Activated CD4-positive, alpha-beta memory T cell treated with anti-CD3 and anti-CD28 coated beads, Interleukin-2, amount 10 ng/mL, durations not matched to agents 7 days and 5 days (primary cell): Measurements from ENCODE around the gene SND1. TPM values are rescaled to one million over a fixed set of nuclear protein-coding genes. Genes with fewer than 3 reads are reported as not detected.

Source experiments
- CTCF ChIA-PET: fragments of 350-600 bp; sonication (Branson Sonifier 250); formaldehyde crosslinking; loops from one replicate; lab custom pipeline; 2021; ENCODE audit warnings: antibody characterized with exemption, inconsistent platforms; lab: Charles Lee
- POLR2A ChIA-PET: fragments of 350-600 bp; sonication (Branson Sonifier 250); formaldehyde crosslinking; loops from one replicate; lab custom pipeline; 2021; ENCODE audit warnings: antibody characterized with exemption; lab: Charles Lee
- DNase-seq: peaks from one replicate; pipeline ENCODE4 v3.0.0-alpha.2; 2020
- H3K27ac Mint-ChIP-seq: one replicate; pipeline ENCODE4 v1.8.0; 2021; ENCODE audit warnings: mild to moderate bottlenecking, mixed read lengths
- H3K27me3 Mint-ChIP-seq: one replicate; pipeline ENCODE4 v1.8.0; 2021; ENCODE audit warnings: mixed read lengths
- H3K36me3 Mint-ChIP-seq: one replicate; pipeline ENCODE4 v1.8.0; 2021; ENCODE audit warnings: low read depth, mixed read lengths
- H3K4me1 Mint-ChIP-seq: one replicate; pipeline ENCODE4 v1.8.0; 2021; ENCODE audit warnings: mixed read lengths
- H3K4me3 Mint-ChIP-seq: one replicate; pipeline ENCODE4 v1.8.0; 2021; ENCODE audit warnings: mild to moderate bottlenecking, mixed read lengths
- H3K9me3 Mint-ChIP-seq: one replicate; pipeline ENCODE4 v1.8.0; 2021; ENCODE audit warnings: mixed read lengths
- total RNA-seq, 2 experiments: library from RNA; stranded (reverse); gene quantifications; one replicate each; pipeline ENCODE4 v1.2.3, GENCODE V29; 2021

The SND1 gene
- total RNA-seq, 2 experiments from 2014 or later, result 171 to 175 TPM

DNA sequence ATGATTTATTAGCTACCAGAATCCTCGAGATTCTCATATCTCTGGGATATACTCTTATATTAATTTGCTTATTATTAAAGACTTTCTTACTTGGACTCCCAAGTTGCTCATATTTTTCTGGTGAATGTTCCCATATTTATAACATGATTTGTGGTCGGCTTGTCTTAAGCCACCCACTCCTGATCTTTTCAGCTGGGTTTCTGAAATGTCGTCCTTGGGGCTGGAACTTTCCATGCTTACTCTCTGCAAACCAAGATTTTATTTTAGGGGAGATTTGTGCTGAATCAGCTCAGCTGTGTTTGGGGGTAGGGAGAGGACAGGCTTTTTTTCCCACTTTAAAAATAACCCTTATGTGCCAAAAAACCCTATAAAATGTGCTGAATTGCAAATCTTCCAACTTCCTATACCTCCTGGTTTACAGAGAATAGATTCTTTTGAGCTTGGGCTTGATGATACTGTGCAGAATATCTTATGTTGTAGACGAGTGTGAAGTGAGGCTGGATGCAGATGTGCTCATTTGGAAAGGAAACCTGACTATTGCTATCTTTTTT lies 162.1 kb downstream of the SND1 start:
- no peaks in the 10 kb centered on the region for H3K9me3 Mint-ChIP-seq
- no peak overlapping the region for H3K27ac Mint-ChIP-seq
- ChIA-PET POLR2A (no interaction called here), CTCF (interaction anchor here (1.2 kb wide), 1 partner anchor 13 kb away, joined by 3 read pairs; no protein-coding TSS in a partner anchor)
- H3K4me1 Mint-ChIP-seq, result peaks cover 8% of the 10 kb centered on the region
- no peak overlapping the region for H3K4me3 Mint-ChIP-seq
- peaks cover 15% of the 10 kb centered on the region for H3K36me3 Mint-ChIP-seq
- no peak for DNase-seq
- H3K27me3 Mint-ChIP-seq, result no peaks in the 10 kb centered on the region

DNA sequence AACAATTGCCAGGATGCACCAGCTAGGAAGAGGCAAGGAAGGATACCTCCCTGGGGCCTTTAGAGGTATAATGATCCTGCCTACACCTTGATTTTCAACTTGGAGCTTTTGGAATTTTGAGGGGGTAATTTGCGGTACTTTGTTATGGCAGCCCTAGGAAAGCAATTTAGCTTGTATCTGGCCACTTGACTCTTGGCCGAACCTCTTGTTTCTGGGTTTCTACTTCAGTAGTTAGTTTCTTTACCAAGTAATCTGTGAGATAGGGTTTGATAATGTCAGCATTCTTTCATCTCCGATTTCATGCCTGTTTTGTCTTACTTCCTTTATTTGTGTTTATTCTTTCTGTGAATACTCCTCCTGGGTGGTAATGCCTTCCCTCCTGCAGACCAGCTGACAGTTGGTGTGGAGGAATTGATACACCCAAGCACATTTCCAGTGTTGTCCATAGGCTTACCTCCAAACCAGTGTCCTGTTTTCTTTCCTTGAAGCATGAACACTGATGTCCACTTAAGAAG lies 163.7 kb downstream of the SND1 start:
- peaks cover 18% of the 10 kb centered on the region for H3K4me1 Mint-ChIP-seq
- no peak for DNase-seq
- H3K27me3 Mint-ChIP-seq, result no peaks in the 10 kb centered on the region
- H3K27ac Mint-ChIP-seq, result no peak overlapping the region
- H3K36me3 Mint-ChIP-seq, result peaks cover 13% of the 10 kb centered on the region
- no peaks in the 10 kb centered on the region for H3K9me3 Mint-ChIP-seq
- ChIA-PET CTCF (no interaction called here), POLR2A (no interaction called here)
- H3K4me3 Mint-ChIP-seq, result no peak overlapping the region

DNA sequence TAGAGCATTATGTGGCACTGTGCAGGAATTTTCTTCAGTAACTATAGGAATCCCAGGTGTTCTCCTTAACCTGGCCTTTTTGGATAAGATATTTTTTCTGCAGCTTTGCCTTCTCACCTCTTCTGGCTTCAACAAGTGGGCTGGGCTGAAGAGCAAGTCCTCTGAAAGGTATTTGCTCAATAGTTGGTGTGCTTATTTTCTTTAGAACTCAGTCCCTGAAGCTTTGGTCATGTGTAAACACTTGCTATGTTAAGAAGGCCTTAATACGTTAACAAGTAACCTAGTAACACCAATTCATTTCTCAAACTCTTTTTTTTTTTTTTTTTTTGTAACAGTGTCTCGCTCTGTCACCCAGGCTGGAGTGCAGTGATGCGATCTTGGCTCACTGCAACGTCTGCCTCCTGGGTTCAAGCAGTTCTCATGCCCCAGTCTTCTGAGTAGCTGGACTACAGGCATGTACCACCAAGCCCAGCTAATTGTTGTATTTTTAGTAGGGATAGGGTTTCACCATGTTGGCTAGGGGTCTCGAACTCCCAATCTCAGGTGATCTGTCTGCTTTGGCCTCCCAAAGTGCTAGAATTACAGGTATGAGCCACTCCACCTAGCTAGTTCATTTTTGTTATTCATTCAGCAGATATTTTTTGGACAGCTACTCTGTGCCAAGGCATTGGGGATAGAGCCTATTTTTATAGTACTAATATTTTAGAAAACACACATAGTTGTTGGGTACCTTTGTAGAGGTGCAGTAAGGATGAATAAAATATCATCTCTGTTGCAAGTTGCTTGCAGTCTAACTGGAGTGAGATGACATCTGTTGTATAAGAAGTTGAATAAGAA lies 164.6 kb downstream of the SND1 start:
- POLR2A ChIA-PET, result no interaction called here

DNA sequence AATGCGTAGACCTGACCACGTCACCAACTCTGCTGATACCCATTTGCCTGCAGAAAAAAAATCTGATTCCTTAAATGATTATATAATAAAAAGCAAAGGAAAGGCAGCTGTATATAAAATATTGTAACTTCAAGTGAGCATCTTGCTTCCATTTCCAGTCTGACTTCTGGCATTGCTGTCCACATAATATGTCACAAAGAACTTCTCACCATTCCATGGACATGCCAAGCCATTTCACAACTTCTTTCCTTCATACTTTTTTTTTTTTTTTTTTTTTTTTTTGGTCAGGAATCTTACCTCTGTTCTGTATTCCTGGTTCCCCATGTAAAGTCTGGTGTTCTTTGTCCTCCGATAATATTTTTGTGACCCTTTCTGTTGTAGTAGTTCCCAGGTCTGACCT lies 165.5 kb downstream of the SND1 start:
- Mint-ChIP-seq H3K4me1 (peaks cover 22% of the 10 kb centered on the region), H3K9me3 (no peaks in the 10 kb centered on the region), H3K36me3 (peaks cover 17% of the 10 kb centered on the region), H3K4me3 (no peak overlapping the region), H3K27me3 (no peaks in the 10 kb centered on the region), H3K27ac (no peak overlapping the region)
- ChIA-PET POLR2A (no interaction called here), CTCF (interaction anchor here (0.7 kb wide), 1 partner anchor 79 kb away, joined by 7 read pairs; no protein-coding TSS in a partner anchor)
- no peak for DNase-seq

More for the DNA sequence above, 164.6 kb downstream of the SND1 start:
- CTCF ChIA-PET, result interaction anchor here (0.7 to 0.8 kb wide), 2 partner anchors 12 to 78 kb away, joined by 7 read pairs; no protein-coding TSS in a partner anchor
- H3K9me3 Mint-ChIP-seq, result no peaks in the 10 kb centered on the region
- no peak overlapping the region for H3K27ac Mint-ChIP-seq
- H3K4me1 Mint-ChIP-seq, result peaks cover 22% of the 10 kb centered on the region
- H3K27me3 Mint-ChIP-seq, result no peaks in the 10 kb centered on the region
- no peak for DNase-seq
- peaks cover 20% of the 10 kb centered on the region for H3K36me3 Mint-ChIP-seq
- H3K4me3 Mint-ChIP-seq, result no peak overlapping the region

DNA sequence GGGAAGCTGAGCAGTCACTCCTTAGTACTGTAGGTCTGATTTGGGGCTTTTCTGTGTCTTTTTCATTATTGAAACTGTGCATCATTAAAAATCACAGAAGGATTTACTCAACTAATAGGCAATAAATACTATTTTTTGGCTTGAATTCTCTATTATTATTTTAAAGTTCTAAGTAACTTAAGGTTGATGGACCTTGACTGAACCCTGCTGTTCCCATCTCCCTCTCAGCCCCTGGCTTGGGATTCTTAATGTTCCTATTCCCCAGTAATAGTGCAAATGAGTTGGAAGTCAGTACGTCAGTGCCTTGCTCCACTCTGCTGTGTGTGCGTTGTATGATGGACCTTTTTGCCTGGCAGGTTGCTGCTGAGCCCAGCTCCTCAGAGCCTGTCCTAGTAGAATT lies 166.3 kb downstream of the SND1 start:
- Mint-ChIP-seq H3K27ac (no peak overlapping the region), H3K36me3 (peaks cover 17% of the 10 kb centered on the region), H3K27me3 (no peaks in the 10 kb centered on the region), H3K4me3 (no peak overlapping the region), H3K4me1 (peaks cover 22% of the 10 kb centered on the region), H3K9me3 (no peaks in the 10 kb centered on the region)
- ChIA-PET POLR2A (no interaction called here), CTCF (no interaction called here)
- no peak for DNase-seq

DNA sequence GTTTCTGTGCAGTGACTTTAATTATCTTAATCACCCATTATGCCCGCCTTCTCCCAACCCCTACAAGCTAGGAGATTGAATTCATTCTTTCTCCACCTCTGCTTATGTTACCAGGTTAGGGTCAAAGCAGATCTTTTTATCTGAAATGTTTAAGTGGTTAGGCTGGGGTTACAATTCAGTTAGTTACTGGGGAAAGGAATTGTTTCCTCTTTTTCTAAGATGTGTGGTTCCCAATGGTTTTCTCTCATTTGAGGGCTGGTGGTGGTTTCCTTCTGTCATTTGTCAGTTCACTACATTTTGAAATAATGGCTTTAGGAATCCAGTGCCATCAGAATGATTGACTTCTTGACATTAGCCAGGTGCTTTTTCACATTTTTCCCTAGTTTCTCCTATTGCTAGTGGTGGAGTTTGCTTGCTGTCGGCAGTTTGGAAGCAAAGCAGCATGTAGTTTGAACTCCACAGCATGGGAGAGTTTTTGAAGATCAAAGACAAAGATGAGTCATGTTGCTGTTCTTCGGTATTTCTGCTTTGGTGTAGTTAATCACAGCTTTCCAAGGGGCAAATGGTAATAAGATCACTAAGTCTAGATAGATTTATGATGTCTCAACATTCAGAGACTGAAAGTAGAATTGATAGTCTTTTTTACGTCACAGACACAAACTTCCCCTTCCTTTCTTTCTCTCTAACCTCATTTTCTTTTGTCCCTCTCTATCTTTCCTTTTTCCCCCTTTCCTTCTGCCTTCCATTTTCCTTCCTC lies 168.2 kb downstream of the SND1 start:
- POLR2A ChIA-PET, result no interaction called here
- Mint-ChIP-seq H3K4me1 (peaks cover 21% of the 10 kb centered on the region), H3K36me3 (peaks cover 15% of the 10 kb centered on the region), H3K4me3 (no peak overlapping the region), H3K27ac (no peak overlapping the region), H3K27me3 (no peaks in the 10 kb centered on the region), H3K9me3 (no peaks in the 10 kb centered on the region)
- DNase-seq, result no peak
- CTCF ChIA-PET, result no interaction called here

DNA sequence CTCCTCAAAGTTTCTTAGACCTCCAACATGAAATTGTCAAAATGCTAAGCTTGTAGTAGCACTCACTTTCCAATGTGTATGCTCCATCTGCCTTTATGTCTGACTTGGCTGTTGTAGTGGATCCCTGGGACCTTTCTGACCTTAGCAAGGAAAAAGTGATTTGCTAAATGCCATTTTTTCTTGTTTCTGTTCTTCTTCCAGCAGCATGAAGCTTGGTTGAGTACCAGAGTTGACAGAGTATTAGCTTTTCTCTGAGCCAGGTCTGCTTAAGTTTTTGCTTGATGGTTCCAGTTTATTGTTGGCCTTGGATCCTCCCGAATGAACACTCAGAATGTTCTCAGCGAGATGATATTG lies 168.7 kb downstream of the SND1 start:
- CTCF ChIA-PET, result no interaction called here

DNA sequence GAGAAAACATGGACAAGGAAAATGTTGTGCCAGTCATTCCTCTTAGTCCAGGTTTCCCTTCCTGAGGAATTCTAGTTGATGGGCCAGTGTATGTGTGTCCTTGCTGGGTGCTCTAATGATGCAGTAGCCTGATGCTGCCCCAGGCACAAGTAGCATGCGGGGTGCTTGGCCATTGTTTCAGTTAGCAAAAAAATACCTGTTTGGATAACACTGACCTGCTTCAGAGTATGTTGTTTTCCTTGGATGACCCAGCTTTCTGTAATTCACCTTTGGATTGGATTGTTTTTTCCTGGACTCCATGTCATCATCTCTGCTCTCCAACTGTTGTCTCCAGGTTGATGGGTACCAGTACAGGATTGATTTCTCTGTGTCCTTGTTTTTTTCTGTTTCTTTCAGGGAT lies 169.2 kb downstream of the SND1 start:
- no peak overlapping the region for H3K4me3 Mint-ChIP-seq
- H3K36me3 Mint-ChIP-seq, result peaks cover 12% of the 10 kb centered on the region
- no peaks in the 10 kb centered on the region for H3K27me3 Mint-ChIP-seq
- CTCF ChIA-PET, result no interaction called here
- peaks cover 21% of the 10 kb centered on the region for H3K4me1 Mint-ChIP-seq
- H3K9me3 Mint-ChIP-seq, result no peaks in the 10 kb centered on the region
- no peak for DNase-seq
- H3K27ac Mint-ChIP-seq, result no peak overlapping the region
- POLR2A ChIA-PET, result no interaction called here

More for the DNA sequence above, 168.7 kb downstream of the SND1 start:
- DNase-seq, result no peak
- POLR2A ChIA-PET, result no interaction called here
- H3K4me3 Mint-ChIP-seq, result no peak overlapping the region
- no peak overlapping the region for H3K27ac Mint-ChIP-seq
- H3K36me3 Mint-ChIP-seq, result peaks cover 12% of the 10 kb centered on the region
- H3K4me1 Mint-ChIP-seq, result peaks cover 21% of the 10 kb centered on the region
- H3K27me3 Mint-ChIP-seq, result no peaks in the 10 kb centered on the region
- H3K9me3 Mint-ChIP-seq, result no peaks in the 10 kb centered on the region

DNA sequence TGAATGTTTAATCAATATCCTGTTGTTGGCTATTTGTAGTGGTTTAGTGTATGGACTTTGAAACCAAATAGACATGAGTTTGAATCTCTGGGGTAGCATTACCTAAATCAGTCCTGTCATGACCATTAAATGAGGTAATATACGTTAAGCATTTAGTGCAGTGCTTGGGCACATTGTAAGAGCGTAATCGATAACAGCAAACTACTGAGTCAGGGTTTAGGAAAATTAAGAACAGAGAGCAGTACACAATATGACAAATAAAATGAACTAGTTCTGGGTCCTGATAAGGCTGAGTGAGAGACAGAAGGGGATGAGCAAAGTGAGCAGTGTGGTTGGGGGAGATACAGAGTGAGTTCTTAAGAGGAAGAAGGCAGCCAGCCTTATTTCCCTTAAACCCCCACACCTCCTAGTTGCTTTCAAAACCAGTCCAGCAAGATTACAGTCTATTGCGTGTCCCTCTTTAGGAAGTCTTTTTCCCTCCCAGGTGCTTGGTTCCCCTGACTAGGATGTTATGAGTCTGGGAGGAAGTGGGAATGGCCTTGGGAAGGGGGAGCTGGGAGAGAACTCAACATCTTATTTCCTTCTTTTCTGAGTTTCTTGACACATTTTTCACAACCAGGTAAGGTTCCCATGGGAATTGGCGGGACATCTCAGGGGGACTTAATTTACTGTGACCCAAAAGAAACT lies 171.0 kb downstream of the SND1 start:
- Mint-ChIP-seq H3K27ac (no peak overlapping the region), H3K4me1 (peaks cover 19% of the 10 kb centered on the region), H3K27me3 (no peaks in the 10 kb centered on the region), H3K36me3 (peaks cover 9% of the 10 kb centered on the region), H3K9me3 (no peaks in the 10 kb centered on the region), H3K4me3 (no peak overlapping the region)
- ChIA-PET CTCF (no interaction called here), POLR2A (interaction anchor here (0.6 kb wide), 1 partner anchor 18 kb away, joined by 3 read pairs; no protein-coding TSS in a partner anchor)
- no peak for DNase-seq

DNA sequence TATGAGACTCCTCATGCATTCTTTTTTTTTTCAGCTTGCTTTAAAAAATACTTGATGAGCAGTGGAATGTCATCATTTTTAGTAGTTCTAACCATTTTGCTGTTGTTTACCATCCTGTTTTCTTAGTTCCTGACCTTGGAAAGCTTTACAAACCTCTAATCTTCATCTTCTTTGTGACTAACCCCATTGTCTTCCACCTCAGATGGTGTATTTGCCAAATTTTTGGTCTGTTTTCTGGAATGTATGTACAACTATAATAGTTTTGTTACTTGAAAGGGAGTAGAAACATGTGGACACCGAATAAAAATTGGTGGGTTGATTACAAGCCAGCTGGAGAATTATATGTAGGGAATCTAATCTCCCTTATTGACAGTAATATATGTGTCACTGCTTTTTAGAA lies 172.7 kb downstream of the SND1 start:
- ChIA-PET POLR2A (no interaction called here), CTCF (no interaction called here)
- Mint-ChIP-seq H3K9me3 (no peaks in the 10 kb centered on the region), H3K36me3 (peaks cover 12% of the 10 kb centered on the region), H3K27me3 (no peaks in the 10 kb centered on the region), H3K4me3 (no peak overlapping the region), H3K27ac (no peak overlapping the region), H3K4me1 (peaks cover 14% of the 10 kb centered on the region)
- DNase-seq, result no peak

DNA sequence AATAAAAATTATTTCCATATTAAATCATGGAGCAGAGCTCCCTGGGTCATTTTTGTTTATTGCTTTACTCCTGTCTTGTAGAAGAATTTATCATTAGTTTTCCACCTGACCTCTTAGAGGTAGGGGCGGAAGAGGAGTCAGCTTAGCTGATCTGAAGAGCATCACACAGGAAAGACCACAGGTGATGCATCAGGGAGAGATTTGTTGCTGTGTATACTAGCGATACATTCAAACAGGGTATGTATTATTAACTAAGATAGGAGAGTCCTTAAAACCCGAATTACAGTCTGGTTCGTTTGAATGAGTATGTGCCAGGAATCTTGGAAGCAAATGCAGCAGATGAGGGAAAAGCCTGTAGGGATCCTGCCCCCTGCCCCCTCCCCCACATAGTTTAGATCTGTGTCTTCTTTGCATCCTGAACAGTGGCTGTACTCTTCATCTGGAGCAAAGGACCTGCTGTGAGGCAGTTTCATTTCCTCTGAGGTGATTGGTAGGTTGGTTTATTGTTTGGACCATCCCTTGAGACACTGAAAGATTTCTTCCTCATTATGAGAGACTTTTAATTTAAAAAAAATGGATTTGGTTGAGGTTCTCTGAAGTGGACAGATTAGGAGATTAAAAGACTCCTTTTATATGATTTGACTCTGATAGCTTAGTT lies 177.0 kb downstream of the SND1 start:
- no peak overlapping the region for H3K4me3 Mint-ChIP-seq
- POLR2A ChIA-PET, result no interaction called here
- CTCF ChIA-PET, result interaction anchor here (0.5 kb wide), 1 partner anchor 12 kb away, joined by 7 read pairs; no protein-coding TSS in a partner anchor
- DNase-seq, result no peak
- H3K9me3 Mint-ChIP-seq, result no peaks in the 10 kb centered on the region
- no peak overlapping the region for H3K27ac Mint-ChIP-seq
- no peaks in the 10 kb centered on the region for H3K27me3 Mint-ChIP-seq
- H3K4me1 Mint-ChIP-seq, result no peaks in the 10 kb centered on the region
- peaks cover 24% of the 10 kb centered on the region for H3K36me3 Mint-ChIP-seq
